Upper lobe of right lung (tissue), 1 donor: ENCODE results near the gene PMM2. TPM values are rescaled to one million over a fixed set of nuclear protein-coding genes. Genes with fewer than 3 reads are reported as not detected.
"Not testable (repeated sequence)": the region's sequence is repeated elsewhere in the genome, so short reads cannot be mapped to it uniquely, and the experiment has no call there.

Experiments
- ATAC-seq: fragments of 200-7000 bp; cut with Tn5 transposase; one replicate; pipeline ENCODE4 v1.9.1; 2020; ENCODE audit warnings: mild to moderate bottlenecking, moderate library complexity
- DNase-seq: peaks from one replicate; pipeline ENCODE4 v3.0.0-alpha.2; 2020
- H3K27ac ChIP-seq: fragments of 200-600 bp; one replicate; pipeline ENCODE4 v1.8.0; 2022
- H3K27me3 ChIP-seq: fragments of 200-600 bp; one replicate; pipeline ENCODE4 v1.8.0; 2022; ENCODE audit warnings: mild to moderate bottlenecking
- H3K36me3 ChIP-seq: fragments of 200-600 bp; one replicate; pipeline ENCODE4 v1.8.0; 2022
- H3K4me1 ChIP-seq: fragments of 200-600 bp; one replicate; pipeline ENCODE4 v1.8.0; 2022
- H3K4me3 ChIP-seq: fragments of 200-600 bp; one replicate; pipeline ENCODE4 v1.8.0; 2022; ENCODE audit warnings: mild to moderate bottlenecking
- H3K9me3 ChIP-seq: fragments of 200-600 bp; one replicate; pipeline ENCODE4 v1.8.0; 2022
- CTCF ChIP-seq: fragments of 200-600 bp; IDR thresholded peaks from one replicate; pipeline ENCODE4 v1.8.0; 2022; ENCODE audit warnings: antibody characterized with exemption
- intact Hi-C: fragments of 100-400 bp; cut with DNase I; formaldehyde crosslinking; loops from one replicate; pipeline ENCODE4 v1.11.0; 2022
- total RNA-seq: library from RNA; stranded (reverse); fragmentation: NEBNext Ultra II Directional; extraction: Animal tissue kit (Norgen Biotek cat#: 25700); gene quantifications from one replicate; pipeline ENCODE4 v1.2.1, GENCODE V29; 2021
- donor health status: DM: no; HTN: yes; CAD: no; lungs with severe emphysema.

PMM2 gene
- total RNA-seq, 1 donor from 2014 or later = 36.8 TPM

DNA sequence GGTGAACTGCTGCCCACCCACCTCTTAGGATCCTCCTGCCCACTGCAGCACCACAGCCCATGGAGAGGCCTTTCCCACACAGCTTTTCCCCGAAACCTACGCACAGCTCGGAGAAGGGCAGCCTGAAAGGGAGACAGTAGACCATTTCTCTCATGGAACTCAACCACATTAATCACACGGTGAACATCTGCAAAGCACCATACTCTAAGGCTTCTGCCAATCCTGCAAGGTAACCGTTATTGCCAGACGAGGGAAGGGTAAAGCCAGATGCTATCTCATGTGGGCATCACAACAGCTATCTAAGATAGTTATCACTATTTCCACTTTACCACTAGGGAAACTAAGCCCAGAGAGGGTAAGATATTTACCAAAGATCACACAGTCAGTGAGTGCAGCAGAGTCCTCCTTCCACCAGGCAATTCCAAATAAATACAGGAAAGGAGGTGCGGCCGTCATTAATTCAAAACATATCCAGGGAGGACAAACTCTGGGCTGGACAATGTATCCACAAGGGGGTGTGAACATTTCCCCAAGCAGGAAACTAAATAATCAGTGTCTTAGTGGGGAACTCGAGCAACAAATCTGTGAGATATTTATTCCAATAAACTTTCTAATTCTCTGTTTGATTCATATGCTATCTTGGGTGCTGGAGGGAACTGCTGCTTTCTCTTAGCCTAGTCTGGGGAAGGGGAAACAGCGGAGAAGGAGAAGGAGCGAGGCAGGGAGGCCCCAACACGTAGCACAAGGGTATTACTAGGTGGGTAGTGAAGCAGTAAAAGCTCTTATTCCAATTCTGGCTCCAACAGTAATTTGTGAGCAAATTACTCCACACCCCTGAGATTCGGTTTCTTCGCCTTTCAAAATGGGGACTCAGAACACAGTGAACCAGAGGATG, 923 bp upstream of the PMM2 start:
- peaks cover 18% of the 10 kb centered on the region for H3K36me3 ChIP-seq
- H3K9me3 ChIP-seq = no peaks in the 10 kb centered on the region
- peak overlapping the region; percentile 88 for H3K27ac ChIP-seq
- H3K27me3 ChIP-seq = no peaks in the 10 kb centered on the region
- peak overlapping the region; percentile 97 for H3K4me3 ChIP-seq
- DNase-seq (no peak), ATAC-seq (no peak)
- intact Hi-C loops = no loop called here
- peaks cover 28% of the 10 kb centered on the region for H3K4me1 ChIP-seq
- no peak for TF ChIP-seq CTCF

DNA sequence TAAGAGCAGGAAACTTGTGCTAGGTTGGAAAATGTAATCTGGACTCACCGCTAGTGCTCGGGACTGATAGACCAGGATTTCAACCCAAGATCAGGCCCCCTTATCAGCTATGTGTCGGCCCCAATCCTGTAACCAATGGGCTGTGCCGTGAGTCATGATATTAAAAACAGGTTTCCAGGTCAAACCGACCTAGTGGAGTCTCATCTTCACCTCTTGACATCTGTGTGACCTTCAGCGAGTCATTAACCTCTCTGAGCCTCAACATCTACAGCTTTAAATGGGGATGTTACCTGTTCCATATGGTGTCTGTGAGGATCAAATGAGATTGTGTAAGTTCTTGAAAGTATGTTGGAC, 512 bp downstream of the PMM2 start:
- peaks cover 28% of the 10 kb centered on the region for H3K4me1 ChIP-seq
- peaks cover 32% of the 10 kb centered on the region for H3K36me3 ChIP-seq
- ATAC-seq = no peak
- no peak for TF ChIP-seq CTCF
- H3K9me3 ChIP-seq = no peaks in the 10 kb centered on the region
- H3K27ac ChIP-seq = peak overlapping the region; percentile 88
- DNase-seq = no peak
- H3K27me3 ChIP-seq = no peaks in the 10 kb centered on the region
- intact Hi-C loops = no loop called here
- peak overlapping the region; percentile 97 for H3K4me3 ChIP-seq

GRCh38 chr16:8798535-8799157, 1.0 kb downstream of the PMM2 start:
- H3K9me3 ChIP-seq = no peaks in the 10 kb centered on the region
- no peak for TF ChIP-seq CTCF
- intact Hi-C loops = no loop called here
- H3K36me3 ChIP-seq = peaks cover 37% of the 10 kb centered on the region
- ATAC-seq (no peak), DNase-seq (no peak)
- H3K27me3 ChIP-seq = no peaks in the 10 kb centered on the region
- peak overlapping the region; percentile 97 for H3K4me3 ChIP-seq
- peak overlapping the region; percentile 88 for H3K27ac ChIP-seq
- H3K4me1 ChIP-seq = peaks cover 28% of the 10 kb centered on the region

DNA sequence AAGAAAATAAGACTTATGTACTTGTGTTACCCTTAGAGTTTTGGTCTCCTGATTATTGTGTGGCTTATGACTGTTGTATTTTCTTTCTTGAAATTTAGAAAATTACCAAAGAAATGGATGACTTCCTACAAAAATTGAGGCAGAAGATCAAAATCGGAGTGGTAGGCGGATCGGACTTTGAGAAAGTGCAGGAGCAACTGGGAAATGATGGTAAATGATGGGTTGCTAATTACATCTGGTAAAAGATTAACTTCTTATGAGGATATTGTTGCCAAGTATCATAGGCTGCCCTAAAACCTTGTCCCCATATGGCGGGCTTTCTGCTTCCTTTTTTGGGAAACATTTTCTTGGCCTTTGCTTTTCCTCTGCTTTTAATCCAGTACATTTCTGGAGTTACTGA, 4.1 kb downstream of the PMM2 start:
- H3K36me3 ChIP-seq = peaks cover 68% of the 10 kb centered on the region
- no peaks in the 10 kb centered on the region for H3K9me3 ChIP-seq
- no peak overlapping the region for H3K4me3 ChIP-seq
- TF ChIP-seq CTCF = no peak
- no peak overlapping the region for H3K27ac ChIP-seq
- ATAC-seq (no peak), DNase-seq (no peak)
- no peaks in the 10 kb centered on the region for H3K27me3 ChIP-seq
- peaks cover 18% of the 10 kb centered on the region for H3K4me1 ChIP-seq
- intact Hi-C loops = loop anchor here (10.0 kb wide), 1 partner anchor 63 kb away; the partner anchor contains the start of gene CARHSP1

- not testable (repeated sequence) for ATAC-seq, H3K27me3 ChIP-seq, H3K27ac ChIP-seq, H3K4me1 ChIP-seq, H3K4me3 ChIP-seq, H3K9me3 ChIP-seq, DNase-seq
- H3K36me3 ChIP-seq = peaks cover 88% of the 10 kb centered on the region
- intact Hi-C loops = loop anchor here (10.0 kb wide), 1 partner anchor 61 kb away; the partner anchor contains the start of gene CARHSP1
Observed at GRCh38 chr16:8803733-8804132, 6.1 kb downstream of the PMM2 start.

DNA sequence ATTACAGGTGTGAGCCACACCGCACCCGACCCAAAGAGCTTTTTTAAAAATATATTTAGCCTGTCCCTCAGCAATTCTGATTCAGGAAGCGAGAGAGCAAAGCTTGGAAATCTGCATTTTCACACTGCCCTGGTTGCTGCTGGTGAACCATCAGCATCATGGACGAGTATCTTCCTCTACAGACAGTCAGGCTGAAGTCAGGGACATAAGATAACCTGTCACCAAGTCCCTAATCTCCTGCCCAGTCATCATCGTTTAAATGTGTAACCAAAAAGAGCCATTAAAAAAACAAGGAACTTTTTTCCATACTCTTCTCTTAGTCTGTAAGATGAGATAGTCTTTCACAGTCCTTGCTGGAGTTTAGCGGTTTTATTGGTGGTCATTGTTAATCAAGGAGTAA, 6.7 kb downstream of the PMM2 start:
- Histone ChIP-seq H3K4me1 (peaks cover 4% of the 10 kb centered on the region), H3K9me3 (no peaks in the 10 kb centered on the region), H3K4me3 (no peak overlapping the region), H3K27me3 (no peaks in the 10 kb centered on the region), H3K36me3 (peaks cover 94% of the 10 kb centered on the region), H3K27ac (no peak overlapping the region)
- DNase-seq = no peak
- no peak for ATAC-seq
- TF ChIP-seq CTCF = no peak
- intact Hi-C loops = loop anchor here (10.0 kb wide), 1 partner anchor 60 kb away; the partner anchor contains the start of gene CARHSP1
